ENCODE data around the gene DR1.

- TF ChIP-seq POLR2A (IDR thresholded peaks at IDR 0.05; ENCODE audit: extremely low read depth, insufficient read length) (no peak), CTCF (IDR thresholded peaks at IDR 0.05; ENCODE audit: low read depth, low read length) (no peak), MYC (IDR thresholded peaks at IDR 0.05; ENCODE audit: low read depth, low read length) (no peak)
Measured at GRCh38 chr1:93369734-93370133, 24.0 kb downstream of the DR1 start.
